GM19351 (cell line): ENCODE data around the gene PRKCB.
A peak's percentile ranks its signal among the peaks of the same experiment; 100 is the strongest.
"Not testable (repeated sequence)": the region's sequence is repeated elsewhere in the genome, so short reads cannot be mapped to it uniquely, and the experiment has no call there.

ENCODE experiments used
- ATAC-seq: cut with Tn5 transposase; IDR thresholded peaks from one replicate; pipeline ENCODE4 v1.9.1; 2021; ENCODE audit warnings: mild to moderate bottlenecking, moderate library complexity; ENCODE audit not compliant: unreplicated experiment

The PRKCB gene

DNA sequence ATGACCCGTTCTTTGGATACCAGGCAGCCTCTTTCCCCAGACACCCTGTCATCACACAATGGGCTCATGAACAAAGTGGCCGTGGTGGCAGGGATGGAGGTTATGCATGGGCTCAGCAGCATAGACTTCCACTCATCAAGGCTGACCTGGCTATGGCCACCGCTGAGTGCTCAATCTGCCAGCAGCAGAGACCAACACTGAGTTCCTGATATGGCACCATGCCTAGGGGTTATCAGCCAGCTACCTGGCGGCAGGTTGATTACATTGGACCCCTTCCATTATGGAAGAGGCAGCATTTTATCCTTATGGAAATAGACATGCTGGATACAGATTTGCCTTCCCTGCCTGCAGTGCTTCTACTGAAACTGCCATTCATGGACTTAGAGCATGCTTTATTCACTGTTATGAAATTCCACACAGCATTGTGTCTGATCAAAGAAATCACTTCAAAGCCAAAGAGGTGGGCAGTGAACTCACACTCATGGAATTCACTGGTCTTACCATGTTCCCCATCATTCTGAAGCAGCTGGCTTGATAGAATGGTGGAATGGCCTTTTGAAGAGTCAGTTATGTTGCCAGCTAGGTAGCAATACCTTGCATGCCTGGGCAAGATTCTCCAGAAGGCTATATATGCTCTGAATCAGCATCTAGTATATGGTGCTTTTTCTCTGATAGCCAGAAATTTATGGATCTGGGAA lies 160.6 kb downstream of the PRKCB start:
- ATAC-seq, result no peak

GRCh38 chr16:23998771-23999170 lies 163.0 kb downstream of the PRKCB start:
- no peak for ATAC-seq

GRCh38 chr16:23999663-24000062 lies 163.9 kb downstream of the PRKCB start:
- peak; percentile 79 for ATAC-seq

DNA sequence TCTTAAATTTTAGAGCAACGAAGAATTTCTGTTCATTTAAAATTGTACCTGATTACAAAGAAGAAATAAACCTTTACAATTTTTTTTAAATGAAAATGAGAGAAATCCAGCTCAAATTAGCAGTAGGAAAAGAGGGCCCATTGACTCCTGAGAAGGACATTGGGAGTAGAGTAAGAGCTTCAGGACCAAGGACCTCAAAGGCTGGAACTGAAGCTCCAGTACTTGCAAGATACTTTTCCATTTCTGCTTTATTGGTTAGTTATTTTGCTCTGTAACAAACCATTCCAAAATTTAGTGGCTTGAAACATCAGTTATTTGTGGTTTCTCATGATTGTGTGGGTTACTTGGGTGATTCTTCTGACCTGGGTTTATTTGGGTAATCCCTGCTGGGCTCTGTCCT lies 165.9 kb downstream of the PRKCB start:
- ATAC-seq, result no peak

DNA sequence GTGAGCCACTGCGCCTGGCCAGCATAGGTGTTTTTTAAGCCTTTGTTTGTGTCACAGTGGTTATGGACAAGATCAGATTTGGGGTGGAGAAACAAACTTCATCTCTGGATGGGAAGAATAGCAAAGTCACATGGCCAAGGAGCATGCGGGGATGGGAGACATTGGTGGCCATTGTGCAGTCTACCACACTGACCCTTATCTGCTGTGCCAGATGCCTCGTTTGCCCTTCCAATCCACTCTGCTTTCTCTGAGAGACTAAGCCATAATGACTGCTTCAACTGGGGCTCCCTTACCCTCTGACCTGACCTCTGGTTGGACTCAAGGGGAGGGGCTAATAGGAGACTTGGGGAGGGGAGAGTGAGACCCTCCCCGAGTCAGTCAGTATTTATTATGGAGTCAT lies 166.8 kb downstream of the PRKCB start:
- no peak for ATAC-seq

DNA sequence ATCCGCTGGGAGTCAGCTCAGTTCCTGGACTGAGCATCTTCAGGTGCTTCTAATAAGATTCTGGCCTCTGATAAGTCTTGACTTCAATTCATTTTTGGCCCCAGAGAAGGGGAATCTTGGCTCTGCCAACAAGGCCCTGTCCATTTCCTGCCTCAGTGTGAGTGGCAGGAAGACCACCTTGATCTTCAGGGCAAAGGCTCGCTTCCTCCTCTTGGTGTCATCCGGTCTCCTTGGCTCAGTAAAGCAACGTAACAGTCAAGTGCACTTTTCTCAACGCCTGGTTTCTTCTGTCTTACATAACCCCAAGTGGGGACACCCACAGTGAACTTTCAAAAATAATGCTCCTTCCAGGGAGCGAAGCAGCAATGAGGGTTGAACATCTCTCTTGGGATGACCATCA lies 169.8 kb downstream of the PRKCB start:
- ATAC-seq, result no peak

GRCh38 chr16:24007391-24007790 lies 171.6 kb downstream of the PRKCB start:
- no peak for ATAC-seq

DNA sequence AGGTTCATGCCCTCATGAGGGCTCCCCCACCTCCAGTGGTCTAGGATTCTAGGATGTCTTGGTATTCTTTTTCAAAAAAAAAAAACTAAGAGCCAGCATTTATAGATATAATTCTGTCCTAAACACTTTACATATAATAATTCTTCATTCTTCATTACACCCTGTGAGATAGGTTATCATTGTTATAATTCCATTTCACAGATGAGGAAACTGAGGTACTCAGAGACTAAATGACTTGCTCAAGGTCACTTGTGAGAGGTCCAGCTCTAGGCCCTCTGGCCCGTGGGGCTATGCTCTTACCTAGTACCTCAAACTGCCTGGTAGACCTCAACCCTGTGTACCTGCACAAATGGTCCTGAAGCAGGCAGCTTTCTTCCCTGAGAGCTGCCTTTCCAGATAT lies 172.2 kb downstream of the PRKCB start:
- no peak for ATAC-seq

GRCh38 chr16:24009098-24009497 lies 173.3 kb downstream of the PRKCB start:
- no peak for ATAC-seq

- ATAC-seq, result no peak
These were observed 174.2 kb downstream of the PRKCB start for GRCh38 chr16:24009955-24010354.

- ATAC-seq, result peak; percentile 38
These were observed 174.8 kb downstream of the PRKCB start for GRCh38 chr16:24010440-24011089.

DNA sequence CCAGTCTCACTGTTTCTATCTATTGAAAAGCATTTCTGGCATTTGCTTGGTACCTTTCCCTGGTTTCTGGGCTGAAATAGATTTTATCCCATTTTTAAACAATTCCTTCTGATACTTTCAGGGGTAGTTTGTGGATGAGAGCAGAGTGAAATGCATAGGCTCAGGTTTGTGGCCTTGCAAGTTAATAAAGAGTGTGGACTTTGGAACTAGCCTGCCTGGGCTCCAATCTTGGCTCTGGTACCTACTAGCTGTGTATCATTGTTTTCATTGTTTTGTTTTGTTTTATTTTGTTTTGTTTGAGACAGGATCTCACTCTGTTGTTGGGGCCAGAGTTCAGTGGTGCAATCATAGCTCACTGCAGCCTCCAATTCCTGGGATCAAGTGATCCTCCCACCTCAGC lies 175.5 kb downstream of the PRKCB start:
- ATAC-seq, result no peak

GRCh38 chr16:24013054-24013636 lies 177.4 kb downstream of the PRKCB start:
- ATAC-seq, result no peak

DNA sequence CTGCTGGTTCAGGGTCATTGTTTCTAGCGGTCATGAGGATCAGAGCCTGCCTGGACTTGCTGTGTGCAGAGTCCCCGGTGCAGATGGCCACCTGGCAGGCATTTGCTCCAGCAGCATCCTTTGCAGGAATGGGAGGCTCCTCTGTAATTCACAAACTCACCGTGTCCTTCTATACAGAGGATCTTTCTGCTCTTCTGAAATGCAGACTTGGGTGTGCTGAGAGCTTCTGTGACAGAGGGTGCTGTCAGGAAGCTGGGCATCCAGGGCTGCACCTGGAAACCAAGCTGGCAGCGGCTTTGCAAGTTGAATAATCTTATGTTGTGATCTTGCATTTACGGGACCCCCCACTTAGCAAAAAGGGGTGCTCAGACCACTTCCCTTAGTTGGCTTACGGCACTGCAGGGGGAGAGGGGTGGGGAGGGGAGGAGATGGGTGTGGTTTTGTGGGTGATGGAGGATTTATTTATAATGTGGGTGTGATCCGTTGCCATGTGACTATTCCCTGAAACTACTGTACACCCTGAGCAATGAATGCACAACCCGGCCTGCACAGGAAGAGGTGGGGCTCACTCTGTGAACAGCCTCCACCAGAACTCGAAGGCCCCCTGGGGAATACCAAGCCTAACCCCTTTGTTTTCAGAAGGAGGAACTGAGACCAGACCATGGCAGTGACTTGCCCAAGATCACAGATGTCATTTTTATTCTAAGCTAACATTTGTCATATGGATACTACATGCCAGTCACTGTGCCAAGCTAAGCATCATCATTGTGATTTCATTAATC lies 178.3 kb downstream of the PRKCB start:
- peak; percentile 94 for ATAC-seq

- not testable (repeated sequence) for ATAC-seq
These were observed 179.2 kb downstream of the PRKCB start for GRCh38 chr16:24014955-24015354.

DNA sequence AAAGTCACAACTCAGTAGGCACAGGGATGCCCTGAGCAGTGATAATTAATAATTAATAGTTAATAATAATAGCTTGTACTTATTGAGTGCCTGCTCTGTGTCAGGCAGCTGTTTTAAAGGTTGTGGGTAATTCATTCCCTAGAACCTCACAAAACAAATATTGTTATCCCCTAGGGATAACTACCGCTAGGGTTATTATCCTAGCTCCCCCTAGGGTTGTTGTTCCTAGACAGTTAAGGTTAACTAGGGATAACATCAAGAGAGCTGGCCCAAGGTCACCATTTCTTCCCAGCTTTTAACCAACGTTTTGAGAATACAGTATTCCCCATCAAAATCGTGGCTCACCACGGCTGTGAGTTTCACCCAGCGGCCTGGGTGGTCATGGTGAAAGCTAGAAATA lies 180.1 kb downstream of the PRKCB start:
- ATAC-seq, result no peak

GRCh38 chr16:24018485-24018884 lies 182.7 kb downstream of the PRKCB start:
- no peak for ATAC-seq

GRCh38 chr16:24022797-24023196 lies 187.0 kb downstream of the PRKCB start:
- no peak for ATAC-seq

DNA sequence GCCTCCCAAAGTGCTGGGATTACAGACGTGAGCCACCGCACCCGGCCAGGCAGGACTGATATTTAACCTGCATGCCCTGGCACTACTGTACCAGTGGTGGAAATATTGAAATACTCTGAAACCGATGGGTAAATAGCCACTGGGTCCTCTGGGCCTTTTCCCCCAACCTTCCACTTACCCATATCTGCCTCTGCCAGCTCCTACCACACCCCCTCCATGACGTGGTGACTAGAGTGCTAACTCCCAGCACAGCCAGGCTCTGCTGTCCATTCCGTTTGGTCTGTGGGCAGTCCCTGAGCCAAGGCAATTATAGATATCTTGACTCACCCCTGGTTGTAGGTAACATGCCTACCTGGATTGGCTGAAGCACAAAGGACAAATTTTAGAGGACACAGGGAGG lies 187.8 kb downstream of the PRKCB start:
- no peak for ATAC-seq

DNA sequence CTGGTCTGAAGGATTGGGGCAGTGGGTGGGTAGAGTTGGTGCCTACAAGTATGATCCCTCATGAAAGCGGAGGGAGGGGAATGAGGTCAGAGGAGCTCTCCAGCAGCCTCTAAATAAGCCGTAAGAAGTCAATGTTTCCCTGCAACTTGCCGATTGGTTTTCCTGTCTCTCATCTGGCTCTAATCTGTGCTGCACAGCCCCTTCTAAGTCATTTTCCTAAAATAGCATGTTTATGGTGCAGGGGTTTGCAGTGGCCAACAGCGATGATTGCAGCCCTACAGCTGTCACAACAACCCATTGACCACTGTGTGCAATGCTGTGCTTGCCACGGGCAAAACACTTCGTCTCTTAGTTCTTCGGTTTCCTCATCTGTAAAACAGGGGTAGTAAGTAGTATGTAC lies 189.2 kb downstream of the PRKCB start:
- ATAC-seq, result no peak

DNA sequence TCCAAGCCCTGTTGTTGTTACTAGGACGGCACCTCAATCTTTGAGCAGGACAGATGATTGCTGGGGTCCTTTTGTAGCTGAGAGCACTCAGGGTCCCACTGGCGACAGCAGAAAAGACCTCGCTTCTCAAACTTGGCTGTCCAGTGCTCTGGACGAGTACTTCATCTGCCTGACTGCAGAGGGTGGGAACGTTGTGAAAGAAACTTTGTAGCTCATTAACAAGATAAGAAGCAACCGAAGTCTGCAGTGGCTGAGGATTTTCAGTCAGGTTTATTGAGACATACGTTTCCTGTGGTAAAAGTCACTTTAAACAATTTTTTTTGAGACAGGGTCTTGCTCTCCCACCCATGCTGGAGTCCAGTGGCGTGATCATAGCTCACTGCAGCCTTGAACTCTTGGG lies 191.7 kb downstream of the PRKCB start:
- ATAC-seq, result no peak

- not testable (repeated sequence) for ATAC-seq
These were observed 194.1 kb downstream of the PRKCB start for GRCh38 chr16:24029841-24030240.
